GM18511 (cell line): ENCODE data around the gene IRS4.

Experiments
- ATAC-seq: cut with Tn5 transposase; IDR thresholded peaks from one replicate; pipeline ENCODE4 v1.9.1; 2021; ENCODE audit warnings: mild to moderate bottlenecking, moderate library complexity; ENCODE audit not compliant: unreplicated experiment

Gene IRS4

GRCh38 chrX:108736509-108737479, at the start of gene IRS4:
Gene IRS4 (minus strand): TSS chrX:108736563.
- no peak for ATAC-seq

GRCh38 chrX:108772549-108772948, 36.2 kb upstream of the IRS4 start:
- no peak for ATAC-seq

GRCh38 chrX:108763559-108763958, 27.2 kb upstream of the IRS4 start:
- ATAC-seq, result no peak

GRCh38 chrX:108740299-108740774, 4.0 kb upstream of the IRS4 start:
- ATAC-seq, result no peak

GRCh38 chrX:108737754-108738153, 1.4 kb upstream of the IRS4 start:
- no peak for ATAC-seq

GRCh38 chrX:108735679-108736508, 469 bp downstream of the IRS4 start:
- no peak for ATAC-seq

GRCh38 chrX:108735091-108735678, 1.2 kb downstream of the IRS4 start:
- ATAC-seq, result no peak

- no peak for ATAC-seq
Measured at GRCh38 chrX:108734426-108734825, 1.9 kb downstream of the IRS4 start.

- ATAC-seq, result no peak
Measured at GRCh38 chrX:108732630-108733321, 3.6 kb downstream of the IRS4 start.

- no peak for ATAC-seq
Measured at GRCh38 chrX:108731153-108731552, 5.2 kb downstream of the IRS4 start.

GRCh38 chrX:108726748-108727147, 9.6 kb downstream of the IRS4 start:
- no peak for ATAC-seq

- ATAC-seq, result no peak
Measured at GRCh38 chrX:108722561-108722960, 13.8 kb downstream of the IRS4 start.

GRCh38 chrX:108712886-108713285, 23.5 kb downstream of the IRS4 start:
- ATAC-seq, result no peak

- ATAC-seq, result no peak
Measured at GRCh38 chrX:108704839-108705238, 31.5 kb downstream of the IRS4 start.

GRCh38 chrX:108702530-108702929, 33.8 kb downstream of the IRS4 start:
- ATAC-seq, result no peak

- no peak for ATAC-seq
Measured at GRCh38 chrX:108701633-108702032, 34.7 kb downstream of the IRS4 start.

- peak; percentile 81 for ATAC-seq
Measured at GRCh38 chrX:108699368-108699767, 37.0 kb downstream of the IRS4 start.

- no peak for ATAC-seq
Measured at GRCh38 chrX:108696690-108697089, 39.7 kb downstream of the IRS4 start.
